Body of pancreas (tissue), 4 donors: ENCODE data around the gene CHST8. TPM values are rescaled to one million over a fixed set of nuclear protein-coding genes. Genes with fewer than 3 reads are reported as not detected.
"Not testable (repeated sequence)": the region's sequence is repeated elsewhere in the genome, so short reads cannot be mapped to it uniquely, and the experiment has no call there.

Experiments used
- ATAC-seq: fragments of 150-250 bp; one replicate; pipeline ENCODE4 v1.9.1; 2016
- DNase-seq, 4 donors: peaks; one replicate each; pipeline ENCODE4 v3.0.0-alpha.2; 2019
- H3K27ac ChIP-seq, 4 donors: fragments of 200-600 bp; sonication (generic); 1 replicate in 3 of 4; 2 replicates in 1 of 4; pipeline versions ENCODE4 v1.5.1 to v1.6.1; 2016 to 2019; ENCODE audit warnings: mild to moderate bottlenecking in 1 of 4, mixed read lengths in 1 of 4, moderate library complexity in 1 of 4
- H3K27me3 ChIP-seq, 2 donors: fragments of 200-600 bp; sonication (generic); one replicate each; pipeline ENCODE4 v1.6.0; 2016; ENCODE audit warnings: mild to moderate bottlenecking in 1 of 2
- H3K36me3 ChIP-seq, 2 donors: fragments of 200-600 bp; sonication (generic); replicated peaks in 1 of 2; 2 replicates each; pipeline ENCODE4 v1.5.1; 2016; ENCODE audit warnings: low read depth in 2 of 2; ENCODE audit not compliant: insufficient read depth in 1 of 2
- H3K4me1 ChIP-seq: fragments of 200-600 bp; sonication (generic); one replicate; pipeline ENCODE4 v1.6.0; 2016
- H3K4me3 ChIP-seq, 2 donors: fragments of 200-600 bp; sonication (generic); 1 replicate in 1 of 2; 2 replicates in 1 of 2; pipeline ENCODE4 v1.5.1; 2016 to 2019
- H3K9me3 ChIP-seq, 3 donors: fragments of 200-600 bp; sonication (generic); 1 replicate in 2 of 3; 2 replicates in 1 of 3; pipeline ENCODE4 v1.5.1; 2016
- CTCF ChIP-seq, 7 experiments: fragments of 450-650 bp in 4 of 7; fragments of 200-600 bp in 3 of 7; sonication (generic) in 3 of 7; IDR thresholded peaks; one replicate each; pipeline ENCODE4 v1.5.1; 2016 to 2019; ENCODE audit warnings: antibody characterized with exemption in 7 of 7
- POLR2A ChIP-seq, 3 donors: fragments of 450-650 bp; IDR thresholded peaks; one replicate each; pipeline ENCODE4 v1.6.1; 2016; ENCODE audit warnings: antibody characterized with exemption in 3 of 3, mild to moderate bottlenecking in 2 of 3
- WGBS, 2 donors: methylation state at CpG; one replicate each; pipeline ENCODE4 v1.1.5; 2017; 5-methylcytosine and 5-hydroxymethylcytosine counted together
- intact Hi-C: fragments of 100-400 bp; cut with DNase I; formaldehyde crosslinking; loops from one replicate; pipeline ENCODE4 v1.15.1; 2023
- total RNA-seq, 2 donors: library from RNA; depleted of rRNA; stranded (reverse); fragments of >200 nt; gene quantifications; one replicate each; pipeline ENCODE4 v1.1.0, GENCODE V29; 2016

The CHST8 gene
- total RNA-seq, 2 donors from 2014 or later, result 0.26 TPM; not detected in 1

GRCh38 chr19:33616346-33616745, 5.4 kb upstream of the CHST8 start:
- no peak for DNase-seq
- TF ChIP-seq CTCF (IDR thresholded peaks at IDR 0.05) (no peak), POLR2A (IDR thresholded peaks at IDR 0.05) (no peak)
- intact Hi-C loops, result no loop called here
- Histone ChIP-seq H3K27me3 (no peaks in the 10 kb centered on the region), H3K36me3 (no peaks in the 10 kb centered on the region), H3K9me3 (no peaks in the 10 kb centered on the region), H3K4me1 (peaks cover 2% of the 10 kb centered on the region), H3K27ac (no peak overlapping the region), H3K4me3 (no peak overlapping the region)
- 64 to 83% methylated on average over 2 to 4 of the region's 4 CpGs for WGBS, 2 donors
- ATAC-seq, result no peak

- WGBS, 2 donors, result 62 to 69% methylated on average over 4 of the region's 4 CpGs
Measured at GRCh38 chr19:33616857-33617256, 4.9 kb upstream of the CHST8 start.

GRCh38 chr19:33618363-33618762, 3.4 kb upstream of the CHST8 start:
- H3K4me3 ChIP-seq, intact Hi-C loops, H3K27me3 ChIP-seq, H3K27ac ChIP-seq, DNase-seq, ATAC-seq, H3K36me3 ChIP-seq, H3K9me3 ChIP-seq: not testable (repeated sequence)
- WGBS, 2 donors, result 70 to 100% methylated on average over 1 to 2 of the region's 2 CpGs
- H3K4me1 ChIP-seq, result peaks cover 19% of the 10 kb centered on the region

More at GRCh38 chr19:33616857-33617256, 4.9 kb upstream of the CHST8 start:
- Histone ChIP-seq H3K4me3 (no peak overlapping the region), H3K4me1 (peaks cover 4% of the 10 kb centered on the region), H3K27me3 (no peaks in the 10 kb centered on the region), H3K9me3 (no peaks in the 10 kb centered on the region), H3K36me3 (no peaks in the 10 kb centered on the region), H3K27ac (no peak overlapping the region)
- no peak for DNase-seq
- no peak for ATAC-seq
- TF ChIP-seq POLR2A (IDR thresholded peaks at IDR 0.05), result no peak
- TF ChIP-seq CTCF (IDR thresholded peaks at IDR 0.05), result no peak
- intact Hi-C loops, result no loop called here

GRCh38 chr19:33618884-33619283, 2.9 kb upstream of the CHST8 start:
- H3K9me3 ChIP-seq, result no peaks in the 10 kb centered on the region
- no peak overlapping the region for H3K4me3 ChIP-seq
- intact Hi-C loops, result no loop called here
- WGBS, 2 donors, result 45 to 62% methylated on average over 5 of the region's 5 CpGs
- H3K27me3 ChIP-seq, result peaks cover 0 to 7% of the 10 kb centered on the region in 2 donors
- no peak overlapping the region for H3K27ac ChIP-seq
- H3K4me1 ChIP-seq, result peaks cover 20% of the 10 kb centered on the region
- H3K36me3 ChIP-seq, result no peaks in the 10 kb centered on the region
- ATAC-seq (no peak), DNase-seq (no peak)
- TF ChIP-seq POLR2A (IDR thresholded peaks at IDR 0.05) (no peak), CTCF (IDR thresholded peaks at IDR 0.05) (no peak)

- Histone ChIP-seq H3K4me3 (no peak overlapping the region), H3K9me3 (no peaks in the 10 kb centered on the region), H3K27me3 (peaks cover 0 to 7% of the 10 kb centered on the region in 2 donors), H3K36me3 (no peaks in the 10 kb centered on the region), H3K27ac (no peak overlapping the region), H3K4me1 (peaks cover 20% of the 10 kb centered on the region)
- TF ChIP-seq CTCF (IDR thresholded peaks at IDR 0.05) (no peak), POLR2A (IDR thresholded peaks at IDR 0.05) (no peak)
- 95% methylated on average over 4 of the region's 4 CpGs for WGBS, 2 donors
- ATAC-seq, result no peak
- no peak for DNase-seq
- intact Hi-C loops, result no loop called here
Measured at GRCh38 chr19:33620611-33621010, 1.1 kb upstream of the CHST8 start.
